Measurements from ENCODE around the gene TRAF3IP1. TPM values are rescaled to one million over a fixed set of nuclear protein-coding genes. Genes with fewer than 3 reads are reported as not detected.
A peak's percentile ranks its signal among the peaks of the same experiment; 100 is the strongest.

Gene TRAF3IP1
- total RNA-seq, 1 experiment from 2014 or later: 3.9 TPM

- peak; percentile 68 for DNase-seq
- H3K36me3 ChIP-seq (replicated peaks; ENCODE audit: control insufficient read depth, insufficient read depth, low read length): no peaks in the 10 kb centered on the region
- H3K4me3 ChIP-seq (ENCODE audit: insufficient read depth, low read depth, low read length): no peak overlapping the region
- no peaks in the 10 kb centered on the region for H3K27me3 ChIP-seq (ENCODE audit: control insufficient read depth, insufficient read depth, low read length)
These were observed 100.8 kb downstream of the TRAF3IP1 start for GRCh38 chr2:238420878-238421694.

DNA sequence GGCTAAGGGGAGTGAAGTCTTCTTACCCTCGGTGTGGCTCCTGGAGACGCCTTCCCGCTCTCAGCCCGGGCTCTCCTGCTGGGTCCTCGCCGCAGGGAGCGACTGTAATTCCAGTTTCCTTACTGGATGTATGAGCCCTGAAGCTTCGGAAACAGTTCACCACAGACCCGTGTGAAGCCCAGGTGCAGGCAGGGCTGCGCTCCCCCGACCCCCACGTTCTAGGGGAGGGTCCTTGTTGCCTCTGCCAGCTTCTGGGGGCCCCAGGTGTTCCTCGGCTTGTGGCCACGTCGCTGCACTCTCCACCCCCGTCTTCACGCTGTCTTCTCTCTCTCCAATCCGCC lies 101.3 kb downstream of the TRAF3IP1 start:
- peak; percentile 70 for DNase-seq
- H3K4me3 ChIP-seq (ENCODE audit: insufficient read depth, low read depth, low read length): peak overlapping the region; percentile 7; the same call in 1 of the 2 replicates
- H3K27me3 ChIP-seq (ENCODE audit: control insufficient read depth, insufficient read depth, low read length): no peaks in the 10 kb centered on the region
- no peaks in the 10 kb centered on the region for H3K36me3 ChIP-seq (replicated peaks; ENCODE audit: control insufficient read depth, insufficient read depth, low read length)

GRCh38 chr2:238422285-238422684 lies 102.0 kb downstream of the TRAF3IP1 start:
- Histone ChIP-seq H3K36me3 (replicated peaks; ENCODE audit: control insufficient read depth, insufficient read depth, low read length) (no peaks in the 10 kb centered on the region), H3K27me3 (ENCODE audit: control insufficient read depth, insufficient read depth, low read length) (no peaks in the 10 kb centered on the region), H3K4me3 (ENCODE audit: insufficient read depth, low read depth, low read length) (no peak overlapping the region)
- DNase-seq: peak; percentile 55

GRCh38 chr2:238422940-238423339 lies 102.6 kb downstream of the TRAF3IP1 start:
- H3K36me3 ChIP-seq (replicated peaks; ENCODE audit: control insufficient read depth, insufficient read depth, low read length): no peaks in the 10 kb centered on the region
- no peak overlapping the region for H3K4me3 ChIP-seq (ENCODE audit: insufficient read depth, low read depth, low read length)
- no peaks in the 10 kb centered on the region for H3K27me3 ChIP-seq (ENCODE audit: control insufficient read depth, insufficient read depth, low read length)
- no peak for DNase-seq

- no peak for DNase-seq
- no peak overlapping the region for H3K4me3 ChIP-seq (ENCODE audit: insufficient read depth, low read depth, low read length)
- no peaks in the 10 kb centered on the region for H3K27me3 ChIP-seq (ENCODE audit: control insufficient read depth, insufficient read depth, low read length)
- no peaks in the 10 kb centered on the region for H3K36me3 ChIP-seq (replicated peaks; ENCODE audit: control insufficient read depth, insufficient read depth, low read length)
These were observed 103.4 kb downstream of the TRAF3IP1 start for GRCh38 chr2:238423561-238424312.

GRCh38 chr2:238424313-238424700 lies 104.0 kb downstream of the TRAF3IP1 start:
- Histone ChIP-seq H3K4me3 (ENCODE audit: insufficient read depth, low read depth, low read length) (no peak overlapping the region), H3K27me3 (ENCODE audit: control insufficient read depth, insufficient read depth, low read length) (no peaks in the 10 kb centered on the region), H3K36me3 (replicated peaks; ENCODE audit: control insufficient read depth, insufficient read depth, low read length) (no peaks in the 10 kb centered on the region)
- DNase-seq: no peak

GRCh38 chr2:238425505-238425978 lies 105.2 kb downstream of the TRAF3IP1 start:
- no peak for DNase-seq
- peak overlapping the region; percentile 95 for H3K4me3 ChIP-seq (ENCODE audit: insufficient read depth, low read depth, low read length)

DNA sequence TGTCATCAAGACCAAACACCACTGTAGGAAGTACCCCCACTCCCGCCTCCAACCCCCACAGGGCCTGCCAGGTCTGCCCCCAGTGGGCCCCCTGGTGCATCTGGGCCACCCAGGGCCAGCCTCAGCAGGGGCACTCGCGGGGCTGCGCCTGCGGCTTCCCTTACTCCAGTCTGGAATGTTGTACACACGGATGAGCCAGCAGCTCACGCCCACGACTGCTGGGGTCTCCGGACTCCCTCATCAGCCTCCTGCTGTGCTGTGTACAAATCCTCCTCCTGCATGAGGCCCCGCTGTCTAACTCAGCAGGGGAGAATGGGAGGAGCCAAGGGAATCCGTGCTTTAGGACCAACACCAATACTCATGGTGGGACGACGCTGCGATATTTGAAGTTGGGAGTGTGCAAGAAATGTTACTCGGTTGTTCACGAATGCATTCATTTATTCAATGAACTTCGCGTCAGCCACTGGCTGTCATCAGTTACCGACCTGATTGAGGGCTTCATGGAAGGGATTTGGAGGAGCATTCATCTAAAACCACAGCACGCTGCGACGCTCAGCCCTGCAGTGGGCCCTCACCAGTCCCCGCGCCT lies 105.8 kb downstream of the TRAF3IP1 start:
- no peaks in the 10 kb centered on the region for H3K27me3 ChIP-seq (ENCODE audit: control insufficient read depth, insufficient read depth, low read length)
- peak overlapping the region; percentile 95 for H3K4me3 ChIP-seq (ENCODE audit: insufficient read depth, low read depth, low read length)
- DNase-seq: peak; percentile 82
- H3K36me3 ChIP-seq (replicated peaks; ENCODE audit: control insufficient read depth, insufficient read depth, low read length): peaks cover 4% of the 10 kb centered on the region

More at GRCh38 chr2:238425505-238425978, 105.2 kb downstream of the TRAF3IP1 start:
- no peaks in the 10 kb centered on the region for H3K27me3 ChIP-seq (ENCODE audit: control insufficient read depth, insufficient read depth, low read length)
- H3K36me3 ChIP-seq (replicated peaks; ENCODE audit: control insufficient read depth, insufficient read depth, low read length): peaks cover 1% of the 10 kb centered on the region; the same call in 1 of the 2 replicates

DNA sequence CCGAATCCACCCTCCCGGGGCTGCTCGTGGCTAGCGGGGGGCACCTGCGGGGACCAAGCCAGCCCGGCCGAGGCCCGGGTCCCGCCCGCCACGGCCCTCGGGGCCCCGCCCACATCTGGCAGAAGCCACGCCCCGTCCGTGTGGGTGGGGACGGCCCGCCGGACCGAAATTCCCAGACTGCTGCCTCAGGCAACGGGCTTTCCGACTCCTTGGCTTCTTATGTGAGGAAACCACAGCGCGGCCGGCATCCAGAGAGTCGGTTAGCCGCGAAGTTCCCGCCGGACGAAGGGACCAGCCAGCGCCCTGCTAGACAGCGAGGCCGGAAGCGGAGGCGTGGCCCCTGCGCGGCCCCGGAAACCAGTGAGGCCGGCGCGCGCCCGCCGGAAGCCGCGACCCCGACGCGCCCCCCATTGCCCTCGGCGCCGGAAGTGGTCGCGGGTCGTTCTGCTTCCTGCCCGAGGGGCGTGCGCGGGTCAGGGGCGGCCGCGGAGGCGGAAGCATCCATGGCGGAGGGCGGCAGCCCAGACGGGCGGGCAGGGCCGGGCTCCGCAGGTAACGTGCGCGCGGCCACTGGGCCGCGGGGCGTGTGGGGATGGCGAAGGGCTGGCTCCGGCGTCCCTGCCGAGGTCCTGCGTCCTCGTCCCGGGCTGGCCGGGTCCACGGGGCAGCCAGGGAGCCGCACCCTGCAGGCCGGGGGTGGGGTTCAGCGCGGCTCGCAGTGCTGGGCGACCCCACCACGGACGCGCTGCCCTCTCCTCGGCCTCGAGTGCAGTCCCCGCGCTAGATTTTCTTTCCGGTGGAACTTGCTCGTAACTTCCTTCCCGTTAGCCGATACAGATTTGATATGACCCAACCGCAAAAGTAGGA lies 106.5 kb downstream of the TRAF3IP1 start, which contains the start of gene ASB1:
Gene ASB1 (plus strand): TSS at position 360 of the 867 bp plus-strand sequence. CDS start 144 bp downstream, at position 504.
- Histone ChIP-seq H3K4me3 (ENCODE audit: insufficient read depth, low read depth, low read length) (peak within 1 kb of the TSS; percentile 95), H3K27me3 (ENCODE audit: control insufficient read depth, insufficient read depth, low read length) (no peaks in the 10 kb centered on the region), H3K36me3 (replicated peaks; ENCODE audit: control insufficient read depth, insufficient read depth, low read length) (peaks cover 4% of the 10 kb centered on the region)
- peak; percentile 98 for DNase-seq

DNA sequence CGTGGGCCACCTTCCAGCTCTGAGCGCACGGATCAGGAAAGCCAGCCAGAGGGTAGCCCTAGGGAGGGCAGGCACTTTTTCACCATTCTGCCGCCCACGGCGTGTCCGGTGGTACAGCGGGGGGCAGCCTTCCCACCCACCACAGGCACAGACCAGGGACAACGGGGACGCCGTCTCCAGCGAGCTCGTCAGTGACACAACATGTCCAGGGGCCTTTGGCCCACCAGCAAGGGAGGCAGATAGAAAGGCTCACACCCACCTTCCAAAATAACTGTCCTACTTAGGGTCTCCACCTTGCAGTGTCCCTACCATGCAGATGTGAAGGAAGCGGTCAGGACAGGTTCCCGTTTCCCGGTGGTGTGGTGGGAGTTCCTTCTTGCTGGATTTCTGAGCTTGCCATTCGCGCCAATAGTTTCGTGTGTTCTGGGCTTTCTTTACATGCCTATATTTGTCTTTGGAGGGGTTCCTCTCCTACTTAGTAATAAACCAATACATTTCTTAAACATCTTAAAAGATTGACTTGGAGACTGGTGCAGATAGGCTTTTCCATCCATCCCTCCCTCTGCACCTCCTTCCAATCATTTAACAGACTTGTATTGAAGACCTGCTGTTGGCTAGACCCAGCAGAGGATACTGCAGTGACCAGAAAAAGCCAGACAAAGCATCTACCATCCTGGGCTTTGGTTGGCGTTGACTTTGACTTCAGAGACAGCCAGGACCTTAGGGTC lies 107.3 kb downstream of the TRAF3IP1 start:
- no peaks in the 10 kb centered on the region for H3K27me3 ChIP-seq (ENCODE audit: control insufficient read depth, insufficient read depth, low read length)
- H3K36me3 ChIP-seq (replicated peaks; ENCODE audit: control insufficient read depth, insufficient read depth, low read length): peaks cover 4% of the 10 kb centered on the region
- H3K4me3 ChIP-seq (ENCODE audit: insufficient read depth, low read depth, low read length): peak overlapping the region; percentile 95
- DNase-seq: peak; percentile 56

DNA sequence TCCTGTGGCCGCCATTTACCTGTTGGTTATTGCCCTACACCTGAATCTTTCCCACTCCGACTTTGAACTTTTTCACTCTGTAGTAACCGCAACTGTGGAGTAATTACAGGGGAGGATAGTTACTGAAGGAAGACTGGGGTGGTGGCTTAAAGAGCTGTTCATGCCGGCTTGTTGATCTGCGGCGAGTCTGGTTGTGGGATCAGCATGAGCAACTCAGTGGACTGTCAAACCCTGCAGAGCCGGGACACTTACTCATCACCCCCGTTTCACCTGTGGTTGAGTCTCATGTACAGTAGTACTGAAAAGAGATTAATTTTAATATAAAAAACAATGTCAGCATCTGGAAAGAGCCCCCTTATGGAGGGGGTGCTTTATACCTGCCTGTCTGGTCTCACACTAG lies 108.5 kb downstream of the TRAF3IP1 start:
- Histone ChIP-seq H3K4me3 (ENCODE audit: insufficient read depth, low read depth, low read length) (no peak overlapping the region), H3K36me3 (replicated peaks; ENCODE audit: control insufficient read depth, insufficient read depth, low read length) (peaks cover 9% of the 10 kb centered on the region), H3K27me3 (ENCODE audit: control insufficient read depth, insufficient read depth, low read length) (no peaks in the 10 kb centered on the region)
- no peak for DNase-seq

GRCh38 chr2:238430781-238431180 lies 110.5 kb downstream of the TRAF3IP1 start:
- Histone ChIP-seq H3K27me3 (ENCODE audit: control insufficient read depth, insufficient read depth, low read length) (no peaks in the 10 kb centered on the region), H3K36me3 (replicated peaks; ENCODE audit: control insufficient read depth, insufficient read depth, low read length) (peaks cover 11% of the 10 kb centered on the region), H3K4me3 (ENCODE audit: insufficient read depth, low read depth, low read length) (no peak overlapping the region)
- DNase-seq: no peak

DNA sequence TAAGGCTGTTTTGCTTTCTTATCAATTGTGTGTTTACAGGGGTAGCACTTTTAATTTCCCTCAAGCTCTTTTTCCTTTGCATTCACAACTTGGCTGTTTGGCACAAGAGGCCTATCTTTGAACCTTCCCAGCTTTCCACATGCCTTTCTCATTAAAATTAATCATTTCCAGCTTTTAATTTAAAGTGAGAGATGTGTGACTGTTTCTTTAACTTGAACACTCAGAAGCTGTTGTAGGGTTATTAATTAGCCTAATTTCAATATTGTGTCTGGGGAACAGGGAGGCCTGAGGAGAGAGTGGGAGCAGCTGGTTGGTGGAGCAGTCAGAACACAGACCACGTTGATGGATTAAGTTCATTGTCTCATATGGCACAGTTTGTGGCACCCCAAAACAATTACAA lies 111.1 kb downstream of the TRAF3IP1 start:
- H3K4me3 ChIP-seq (ENCODE audit: insufficient read depth, low read depth, low read length): no peak overlapping the region

More for the DNA sequence above, 111.1 kb downstream of the TRAF3IP1 start:
- Histone ChIP-seq H3K27me3 (ENCODE audit: control insufficient read depth, insufficient read depth, low read length) (no peaks in the 10 kb centered on the region), H3K36me3 (replicated peaks; ENCODE audit: control insufficient read depth, insufficient read depth, low read length) (peaks cover 11% of the 10 kb centered on the region)
- DNase-seq: no peak
